Astrocyte (in vitro differentiated cells and primary cell): ENCODE data around the gene IL6.

ENCODE experiments used
- CTCF ChIP-seq: IDR thresholded peaks from 2 replicates; pipeline ENCODE4 v1.5.1; 2011; ENCODE audit warnings: low read depth, mild to moderate bottlenecking, inconsistent platforms, low read length, moderate library complexity; ENCODE audit not compliant: insufficient read depth
- EZH2 ChIP-seq: IDR thresholded peaks from 2 replicates; pipeline ENCODE4 v1.6.1; 2012; ENCODE audit warnings: mild to moderate bottlenecking, low read length, inconsistent platforms; ENCODE audit not compliant: insufficient read depth

- TF ChIP-seq CTCF (no peak), EZH2 (no peak)
Measured at GRCh38 chr7:22729180-22729825, 2.3 kb downstream of the IL6 start.
